ENCODE results near the gene IGSF22. TPM values are rescaled to one million over a fixed set of nuclear protein-coding genes. Genes with fewer than 3 reads are reported as not detected.
A peak's percentile ranks its signal among the peaks of the same experiment; 100 is the strongest.

The IGSF22 gene
- total RNA-seq, 1 experiment from 2014 or later = not detected

DNA sequence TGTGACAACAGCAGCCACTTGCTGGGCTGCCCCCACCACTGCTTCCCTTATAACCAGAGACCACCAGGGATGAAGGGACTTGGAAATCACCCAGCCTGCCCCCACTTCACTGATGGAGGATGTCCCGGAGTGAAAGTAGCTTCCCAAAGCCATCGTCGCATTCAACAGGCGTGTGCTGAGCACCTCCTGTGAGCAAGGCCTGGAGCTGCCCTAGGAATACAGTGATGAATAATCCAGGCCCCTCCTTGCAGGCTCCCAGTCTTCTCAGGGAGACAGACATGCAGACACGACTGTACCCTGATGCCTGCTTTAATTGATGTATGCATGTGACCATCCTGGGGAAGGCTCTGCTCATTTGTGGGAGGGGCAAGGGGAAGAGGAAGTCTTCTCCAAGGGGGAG lies 43.0 kb upstream of the IGSF22 start:
- Histone ChIP-seq H3K4me3 (ENCODE audit: low read length) (no peak overlapping the region), H3K9me3 (ENCODE audit: low read length) (no peaks in the 10 kb centered on the region), H3K36me3 (ENCODE audit: insufficient read depth, low read length) (no peaks in the 10 kb centered on the region), H2AFZ (ENCODE audit: low read length) (no peak overlapping the region), H3K27me3 (ENCODE audit: low read length) (no peaks in the 10 kb centered on the region), H3K79me2 (ENCODE audit: low read length) (no peaks in the 10 kb centered on the region), H3K4me2 (ENCODE audit: low read depth, low read length, poor library complexity, severe bottlenecking) (no peak overlapping the region), H3K9ac (ENCODE audit: low read length) (no peak overlapping the region), H3K27ac (ENCODE audit: low read length) (no peak overlapping the region), H4K20me1 (ENCODE audit: insufficient read depth, low read depth, low read length) (no peaks in the 10 kb centered on the region), H3K4me1 (ENCODE audit: low read length) (peaks cover 5% of the 10 kb centered on the region; the same call in 1 of the 2 replicates), H3K9me2 (replicated peaks; ENCODE audit: insufficient read depth, low read length) (no peaks in the 10 kb centered on the region)
- no peak for DNase-seq

GRCh38 chr11:18768472-18768901 lies 42.5 kb upstream of the IGSF22 start:
- Histone ChIP-seq H3K9ac (ENCODE audit: low read length) (no peak overlapping the region), H3K27me3 (ENCODE audit: low read length) (no peaks in the 10 kb centered on the region), H3K36me3 (ENCODE audit: insufficient read depth, low read length) (no peaks in the 10 kb centered on the region), H3K79me2 (ENCODE audit: low read length) (no peaks in the 10 kb centered on the region), H3K9me3 (ENCODE audit: low read length) (no peaks in the 10 kb centered on the region), H3K4me1 (ENCODE audit: low read length) (peaks cover 5% of the 10 kb centered on the region; the same call in 1 of the 2 replicates), H3K4me2 (ENCODE audit: low read depth, low read length, poor library complexity, severe bottlenecking) (no peak overlapping the region), H3K4me3 (ENCODE audit: low read length) (no peak overlapping the region), H3K27ac (ENCODE audit: low read length) (no peak overlapping the region), H3K9me2 (replicated peaks; ENCODE audit: insufficient read depth, low read length) (no peaks in the 10 kb centered on the region), H2AFZ (ENCODE audit: low read length) (no peak overlapping the region), H4K20me1 (ENCODE audit: insufficient read depth, low read depth, low read length) (no peaks in the 10 kb centered on the region)
- peak; percentile 52 for DNase-seq

GRCh38 chr11:18766015-18766414 lies 40.0 kb upstream of the IGSF22 start:
- Histone ChIP-seq H3K4me3 (ENCODE audit: low read length) (no peak overlapping the region), H3K27me3 (ENCODE audit: low read length) (no peaks in the 10 kb centered on the region), H3K9ac (ENCODE audit: low read length) (no peak overlapping the region), H3K36me3 (ENCODE audit: insufficient read depth, low read length) (no peaks in the 10 kb centered on the region), H3K4me1 (ENCODE audit: low read length) (peaks cover 5% of the 10 kb centered on the region; the same call in 1 of the 2 replicates), H4K20me1 (ENCODE audit: insufficient read depth, low read depth, low read length) (no peaks in the 10 kb centered on the region), H3K27ac (ENCODE audit: low read length) (no peak overlapping the region), H3K79me2 (ENCODE audit: low read length) (no peaks in the 10 kb centered on the region), H3K4me2 (ENCODE audit: low read depth, low read length, poor library complexity, severe bottlenecking) (no peak overlapping the region), H3K9me3 (ENCODE audit: low read length) (no peaks in the 10 kb centered on the region), H2AFZ (ENCODE audit: low read length) (no peak overlapping the region), H3K9me2 (replicated peaks; ENCODE audit: insufficient read depth, low read length) (no peaks in the 10 kb centered on the region)
- no peak for DNase-seq

- DNase-seq = no peak
- Histone ChIP-seq H3K4me3 (ENCODE audit: low read length) (no peak overlapping the region), H3K4me1 (ENCODE audit: low read length) (peaks cover 5% of the 10 kb centered on the region; the same call in 1 of the 2 replicates), H3K27ac (ENCODE audit: low read length) (no peak overlapping the region), H3K79me2 (ENCODE audit: low read length) (no peaks in the 10 kb centered on the region), H3K4me2 (ENCODE audit: low read depth, low read length, poor library complexity, severe bottlenecking) (no peak overlapping the region), H3K9ac (ENCODE audit: low read length) (no peak overlapping the region), H3K36me3 (ENCODE audit: insufficient read depth, low read length) (no peaks in the 10 kb centered on the region), H2AFZ (ENCODE audit: low read length) (no peak overlapping the region; the same call in 1 of the 2 replicates), H4K20me1 (ENCODE audit: insufficient read depth, low read depth, low read length) (no peaks in the 10 kb centered on the region), H3K9me3 (ENCODE audit: low read length) (no peaks in the 10 kb centered on the region), H3K9me2 (replicated peaks; ENCODE audit: insufficient read depth, low read length) (no peaks in the 10 kb centered on the region), H3K27me3 (ENCODE audit: low read length) (no peaks in the 10 kb centered on the region)
These were observed 39.6 kb upstream of the IGSF22 start for GRCh38 chr11:18765554-18765953.

GRCh38 chr11:18761741-18762140 lies 35.8 kb upstream of the IGSF22 start:
- no peak overlapping the region for H3K4me2 ChIP-seq (ENCODE audit: low read depth, low read length, poor library complexity, severe bottlenecking)
- H4K20me1 ChIP-seq (ENCODE audit: insufficient read depth, low read depth, low read length) = no peaks in the 10 kb centered on the region
- no peak overlapping the region for H3K27ac ChIP-seq (ENCODE audit: low read length)
- H3K9me3 ChIP-seq (ENCODE audit: low read length) = no peaks in the 10 kb centered on the region
- no peak overlapping the region for H3K4me3 ChIP-seq (ENCODE audit: low read length)
- no peak overlapping the region for H2AFZ ChIP-seq (ENCODE audit: low read length)
- no peak overlapping the region for H3K9ac ChIP-seq (ENCODE audit: low read length)
- H3K4me1 ChIP-seq (ENCODE audit: low read length) = no peaks in the 10 kb centered on the region
- H3K27me3 ChIP-seq (ENCODE audit: low read length) = no peaks in the 10 kb centered on the region
- no peaks in the 10 kb centered on the region for H3K36me3 ChIP-seq (ENCODE audit: insufficient read depth, low read length)
- no peaks in the 10 kb centered on the region for H3K9me2 ChIP-seq (replicated peaks; ENCODE audit: insufficient read depth, low read length)
- DNase-seq = no peak
- no peaks in the 10 kb centered on the region for H3K79me2 ChIP-seq (ENCODE audit: low read length)

- no peak overlapping the region for H3K9ac ChIP-seq (ENCODE audit: low read length)
- H3K27ac ChIP-seq (ENCODE audit: low read length) = no peak overlapping the region
- H3K4me2 ChIP-seq (ENCODE audit: low read depth, low read length, poor library complexity, severe bottlenecking) = no peak overlapping the region
- H3K27me3 ChIP-seq (ENCODE audit: low read length) = no peaks in the 10 kb centered on the region
- DNase-seq = no peak
- H3K36me3 ChIP-seq (ENCODE audit: insufficient read depth, low read length) = no peaks in the 10 kb centered on the region
- no peaks in the 10 kb centered on the region for H3K4me1 ChIP-seq (ENCODE audit: low read length)
- no peaks in the 10 kb centered on the region for H3K9me2 ChIP-seq (replicated peaks; ENCODE audit: insufficient read depth, low read length)
- no peak overlapping the region for H3K4me3 ChIP-seq (ENCODE audit: low read length)
- H3K79me2 ChIP-seq (ENCODE audit: low read length) = no peaks in the 10 kb centered on the region
- H3K9me3 ChIP-seq (ENCODE audit: low read length) = no peaks in the 10 kb centered on the region
- H2AFZ ChIP-seq (ENCODE audit: low read length) = no peak overlapping the region
- no peaks in the 10 kb centered on the region for H4K20me1 ChIP-seq (ENCODE audit: insufficient read depth, low read depth, low read length)
These were observed 35.2 kb upstream of the IGSF22 start for GRCh38 chr11:18761144-18761543.

GRCh38 chr11:18757811-18758210 lies 31.8 kb upstream of the IGSF22 start:
- no peaks in the 10 kb centered on the region for H3K9me3 ChIP-seq (ENCODE audit: low read length)
- H2AFZ ChIP-seq (ENCODE audit: low read length) = no peak overlapping the region
- H4K20me1 ChIP-seq (ENCODE audit: insufficient read depth, low read depth, low read length) = no peaks in the 10 kb centered on the region
- no peaks in the 10 kb centered on the region for H3K36me3 ChIP-seq (ENCODE audit: insufficient read depth, low read length)
- H3K4me3 ChIP-seq (ENCODE audit: low read length) = no peak overlapping the region
- H3K4me2 ChIP-seq (ENCODE audit: low read depth, low read length, poor library complexity, severe bottlenecking) = no peak overlapping the region
- H3K4me1 ChIP-seq (ENCODE audit: low read length) = no peaks in the 10 kb centered on the region
- no peaks in the 10 kb centered on the region for H3K79me2 ChIP-seq (ENCODE audit: low read length)
- no peak overlapping the region for H3K9ac ChIP-seq (ENCODE audit: low read length)
- H3K27ac ChIP-seq (ENCODE audit: low read length) = no peak overlapping the region
- no peaks in the 10 kb centered on the region for H3K27me3 ChIP-seq (ENCODE audit: low read length)
- no peak for DNase-seq
- H3K9me2 ChIP-seq (replicated peaks; ENCODE audit: insufficient read depth, low read length) = no peaks in the 10 kb centered on the region

- Histone ChIP-seq H3K9me2 (replicated peaks; ENCODE audit: insufficient read depth, low read length) (no peaks in the 10 kb centered on the region), H3K4me1 (ENCODE audit: low read length) (no peaks in the 10 kb centered on the region), H3K36me3 (ENCODE audit: insufficient read depth, low read length) (no peaks in the 10 kb centered on the region), H2AFZ (ENCODE audit: low read length) (no peak overlapping the region), H3K4me3 (ENCODE audit: low read length) (no peak overlapping the region), H4K20me1 (ENCODE audit: insufficient read depth, low read depth, low read length) (no peaks in the 10 kb centered on the region), H3K4me2 (ENCODE audit: low read depth, low read length, poor library complexity, severe bottlenecking) (no peak overlapping the region), H3K79me2 (ENCODE audit: low read length) (no peaks in the 10 kb centered on the region), H3K27me3 (ENCODE audit: low read length) (no peaks in the 10 kb centered on the region), H3K27ac (ENCODE audit: low read length) (no peak overlapping the region), H3K9ac (ENCODE audit: low read length) (no peak overlapping the region), H3K9me3 (ENCODE audit: low read length) (no peaks in the 10 kb centered on the region)
- no peak for DNase-seq
These were observed 30.9 kb upstream of the IGSF22 start for GRCh38 chr11:18756889-18757288.

DNA sequence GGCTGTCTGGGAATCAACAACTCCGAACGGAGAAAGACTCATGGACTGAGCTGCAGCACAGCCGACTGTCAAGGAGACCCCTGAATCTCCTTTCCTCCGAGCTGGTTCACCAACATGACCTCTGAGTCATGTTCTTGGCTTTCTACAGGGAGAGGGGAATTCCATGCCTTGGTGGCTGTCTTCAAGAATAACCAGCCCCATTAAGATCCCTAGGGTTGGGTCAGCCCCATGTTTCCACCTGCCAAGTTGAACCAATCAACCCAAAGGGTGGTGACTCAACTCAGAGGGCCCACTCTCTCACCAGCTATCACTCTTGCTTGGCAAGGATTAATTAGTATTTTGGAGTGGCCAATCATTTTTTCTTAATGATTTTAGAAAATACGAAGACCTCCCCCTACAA lies 28.3 kb upstream of the IGSF22 start:
- Histone ChIP-seq H3K4me1 (ENCODE audit: low read length) (no peaks in the 10 kb centered on the region), H4K20me1 (ENCODE audit: insufficient read depth, low read depth, low read length) (no peaks in the 10 kb centered on the region), H3K9me3 (ENCODE audit: low read length) (no peaks in the 10 kb centered on the region), H3K4me2 (ENCODE audit: low read depth, low read length, poor library complexity, severe bottlenecking) (no peak overlapping the region), H3K27me3 (ENCODE audit: low read length) (no peaks in the 10 kb centered on the region), H3K27ac (ENCODE audit: low read length) (no peak overlapping the region), H3K9ac (ENCODE audit: low read length) (no peak overlapping the region), H3K4me3 (ENCODE audit: low read length) (no peak overlapping the region), H2AFZ (ENCODE audit: low read length) (no peak overlapping the region), H3K36me3 (ENCODE audit: insufficient read depth, low read length) (no peaks in the 10 kb centered on the region), H3K9me2 (replicated peaks; ENCODE audit: insufficient read depth, low read length) (no peaks in the 10 kb centered on the region), H3K79me2 (ENCODE audit: low read length) (no peaks in the 10 kb centered on the region)
- no peak for DNase-seq
